Body of pancreas (tissue), 4 donors: ENCODE measurements around the gene SLC40A1. TPM values are rescaled to one million over a fixed set of nuclear protein-coding genes. Genes with fewer than 3 reads are reported as not detected.

ENCODE experiments used
- ATAC-seq: fragments of 150-250 bp; one replicate; pipeline ENCODE4 v1.9.1; 2016
- DNase-seq, 4 donors: peaks; one replicate each; pipeline ENCODE4 v3.0.0-alpha.2; 2019
- H3K27ac ChIP-seq, 4 donors: fragments of 200-600 bp; sonication (generic); 1 replicate in 3 of 4; 2 replicates in 1 of 4; pipeline versions ENCODE4 v1.5.1 to v1.6.1; 2016 to 2019; ENCODE audit warnings: mild to moderate bottlenecking in 1 of 4, mixed read lengths in 1 of 4, moderate library complexity in 1 of 4
- H3K27me3 ChIP-seq, 2 donors: fragments of 200-600 bp; sonication (generic); one replicate each; pipeline ENCODE4 v1.6.0; 2016; ENCODE audit warnings: mild to moderate bottlenecking in 1 of 2
- H3K36me3 ChIP-seq, 2 donors: fragments of 200-600 bp; sonication (generic); replicated peaks in 1 of 2; 2 replicates each; pipeline ENCODE4 v1.5.1; 2016; ENCODE audit warnings: low read depth in 2 of 2; ENCODE audit not compliant: insufficient read depth in 1 of 2
- H3K4me1 ChIP-seq: fragments of 200-600 bp; sonication (generic); one replicate; pipeline ENCODE4 v1.6.0; 2016
- H3K4me3 ChIP-seq, 2 donors: fragments of 200-600 bp; sonication (generic); 1 replicate in 1 of 2; 2 replicates in 1 of 2; pipeline ENCODE4 v1.5.1; 2016 to 2019
- H3K9me3 ChIP-seq, 3 donors: fragments of 200-600 bp; sonication (generic); 1 replicate in 2 of 3; 2 replicates in 1 of 3; pipeline ENCODE4 v1.5.1; 2016
- POLR2A ChIP-seq, 3 donors: fragments of 450-650 bp; IDR thresholded peaks; one replicate each; pipeline ENCODE4 v1.6.1; 2016; ENCODE audit warnings: antibody characterized with exemption in 3 of 3, mild to moderate bottlenecking in 2 of 3
- WGBS, 2 donors: methylation state at CpG; one replicate each; pipeline ENCODE4 v1.1.5; 2017; 5-methylcytosine and 5-hydroxymethylcytosine counted together
- intact Hi-C: fragments of 100-400 bp; cut with DNase I; formaldehyde crosslinking; loops from one replicate; pipeline ENCODE4 v1.15.1; 2023
- total RNA-seq, 2 donors: library from RNA; depleted of rRNA; stranded (reverse); fragments of >200 nt; gene quantifications; one replicate each; pipeline ENCODE4 v1.1.0, GENCODE V29; 2016
- TF ChIP-seq, protein P1 (sequence below), 7 experiments: fragments of 450-650 bp in 4 of 7; fragments of 200-600 bp in 3 of 7; sonication (generic) in 3 of 7; IDR thresholded peaks; one replicate each; pipeline ENCODE4 v1.5.1; 2016 to 2019; ENCODE audit warnings: antibody characterized with exemption in 7 of 7

SLC40A1 gene, protein sequence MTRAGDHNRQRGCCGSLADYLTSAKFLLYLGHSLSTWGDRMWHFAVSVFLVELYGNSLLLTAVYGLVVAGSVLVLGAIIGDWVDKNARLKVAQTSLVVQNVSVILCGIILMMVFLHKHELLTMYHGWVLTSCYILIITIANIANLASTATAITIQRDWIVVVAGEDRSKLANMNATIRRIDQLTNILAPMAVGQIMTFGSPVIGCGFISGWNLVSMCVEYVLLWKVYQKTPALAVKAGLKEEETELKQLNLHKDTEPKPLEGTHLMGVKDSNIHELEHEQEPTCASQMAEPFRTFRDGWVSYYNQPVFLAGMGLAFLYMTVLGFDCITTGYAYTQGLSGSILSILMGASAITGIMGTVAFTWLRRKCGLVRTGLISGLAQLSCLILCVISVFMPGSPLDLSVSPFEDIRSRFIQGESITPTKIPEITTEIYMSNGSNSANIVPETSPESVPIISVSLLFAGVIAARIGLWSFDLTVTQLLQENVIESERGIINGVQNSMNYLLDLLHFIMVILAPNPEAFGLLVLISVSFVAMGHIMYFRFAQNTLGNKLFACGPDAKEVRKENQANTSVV
- total RNA-seq, result 10 to 100 TPM; 30.3 to 61.2 TPM

DNA sequence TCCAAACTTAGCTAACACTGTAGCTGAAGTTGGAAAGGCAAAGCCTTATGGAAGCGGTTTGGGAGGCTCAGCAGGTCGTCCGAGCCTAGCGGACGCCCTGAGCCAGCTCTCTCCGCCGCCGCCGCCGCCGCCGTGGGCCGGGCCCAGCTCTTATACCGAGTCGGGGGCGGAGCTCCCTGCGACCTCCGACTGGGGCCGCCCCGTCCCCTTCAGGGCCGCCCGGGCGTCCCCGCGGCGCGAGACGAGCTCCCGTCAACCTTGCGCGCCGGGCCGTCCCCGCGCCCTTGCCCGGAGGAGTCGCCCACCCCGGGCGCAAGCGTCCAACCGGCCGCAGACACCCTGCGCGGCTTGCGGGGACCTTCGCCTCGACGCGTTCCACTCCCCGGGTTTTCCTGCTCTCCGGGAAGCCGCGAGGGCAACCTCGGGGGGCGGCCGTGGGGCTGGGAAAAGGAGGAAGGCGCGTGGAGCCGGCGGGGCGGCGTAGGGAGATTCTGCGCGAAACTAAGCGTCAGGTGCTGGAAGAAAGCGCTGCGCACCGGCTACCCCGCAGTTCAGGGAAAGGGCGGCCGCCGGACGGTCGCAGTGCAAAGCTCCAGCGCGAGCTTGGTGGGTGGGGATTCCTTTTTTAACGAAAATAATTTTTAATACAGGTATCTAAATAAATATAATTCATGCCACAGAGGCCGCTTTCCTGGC, at the start of gene SLC40A1:
TSS of gene SLC40A1 (minus strand) at position 129 of the 696 bp plus-strand sequence. CDS start 326 bp downstream, outside the sequence.
- Histone ChIP-seq H3K4me1 (peaks cover 47% of the 10 kb centered on the region), H3K9me3 (no peaks in the 10 kb centered on the region), H3K27ac (peak within 1 kb of the TSS; percentile 82 to 95 (median 89)), H3K36me3 (no peaks in the 10 kb centered on the region), H3K4me3 (peak within 1 kb of the TSS; percentile 31 to 94), H3K27me3 (no peaks in the 10 kb centered on the region)
- peak; percentile 88 to 92 (median 90) for DNase-seq
- TF ChIP-seq, protein P1, sequence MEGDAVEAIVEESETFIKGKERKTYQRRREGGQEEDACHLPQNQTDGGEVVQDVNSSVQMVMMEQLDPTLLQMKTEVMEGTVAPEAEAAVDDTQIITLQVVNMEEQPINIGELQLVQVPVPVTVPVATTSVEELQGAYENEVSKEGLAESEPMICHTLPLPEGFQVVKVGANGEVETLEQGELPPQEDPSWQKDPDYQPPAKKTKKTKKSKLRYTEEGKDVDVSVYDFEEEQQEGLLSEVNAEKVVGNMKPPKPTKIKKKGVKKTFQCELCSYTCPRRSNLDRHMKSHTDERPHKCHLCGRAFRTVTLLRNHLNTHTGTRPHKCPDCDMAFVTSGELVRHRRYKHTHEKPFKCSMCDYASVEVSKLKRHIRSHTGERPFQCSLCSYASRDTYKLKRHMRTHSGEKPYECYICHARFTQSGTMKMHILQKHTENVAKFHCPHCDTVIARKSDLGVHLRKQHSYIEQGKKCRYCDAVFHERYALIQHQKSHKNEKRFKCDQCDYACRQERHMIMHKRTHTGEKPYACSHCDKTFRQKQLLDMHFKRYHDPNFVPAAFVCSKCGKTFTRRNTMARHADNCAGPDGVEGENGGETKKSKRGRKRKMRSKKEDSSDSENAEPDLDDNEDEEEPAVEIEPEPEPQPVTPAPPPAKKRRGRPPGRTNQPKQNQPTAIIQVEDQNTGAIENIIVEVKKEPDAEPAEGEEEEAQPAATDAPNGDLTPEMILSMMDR (IDR thresholded peaks at IDR 0.05), result peak in 1 of 7 experiments; percentile 17
- peak; percentile 96 to 98 (median 97) for TF ChIP-seq POLR2A (IDR thresholded peaks at IDR 0.05)
- ATAC-seq, result peak; percentile 96
- intact Hi-C loops, result no loop called here
- 0% methylated on average over 15 to 78 of the region's 78 CpGs for WGBS, 2 donors

DNA sequence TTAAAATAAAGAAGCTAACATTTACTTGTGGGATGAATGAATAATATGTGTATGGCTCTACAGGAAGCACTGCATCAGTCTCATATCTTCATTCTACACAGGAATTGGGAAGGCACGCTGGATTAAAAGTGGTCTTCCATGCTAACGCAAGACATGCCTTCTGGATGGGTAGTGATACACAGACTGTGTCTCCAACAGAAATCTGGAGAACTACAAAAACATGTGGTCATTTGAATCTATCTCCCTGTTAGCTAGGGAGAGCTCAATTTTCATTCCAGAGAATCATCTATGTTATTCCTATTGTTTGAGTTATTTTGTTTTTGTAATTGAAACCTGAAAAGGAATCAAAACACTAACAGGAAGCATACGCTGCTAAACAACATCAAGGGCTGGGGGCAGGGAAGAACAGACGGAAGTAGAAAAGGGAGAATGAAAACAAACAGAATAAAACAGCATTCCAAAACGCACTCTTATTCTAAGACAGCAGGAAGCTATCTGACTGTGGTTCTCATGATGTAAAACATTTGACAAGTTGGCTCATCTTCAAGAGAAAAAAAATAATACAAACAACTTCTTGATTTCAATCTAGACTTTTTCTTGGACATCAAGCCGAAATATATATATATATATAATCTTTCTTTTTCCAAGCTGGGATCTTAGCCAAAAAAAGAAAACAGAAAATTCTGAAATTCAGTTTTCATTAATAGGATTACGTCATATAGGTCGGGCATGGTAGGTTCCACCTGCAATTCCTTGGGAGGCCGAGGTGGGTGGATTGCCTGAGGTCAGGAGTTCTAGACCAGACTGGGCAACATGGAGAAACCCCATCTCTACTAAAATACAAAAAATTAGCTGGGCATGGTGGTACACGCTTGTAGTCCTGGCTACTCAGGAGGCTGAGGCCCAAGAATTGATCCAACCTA, 49.2 kb upstream of the SLC40A1 start:
- 63 to 66% methylated on average over 10 of the region's 10 CpGs for WGBS, 2 donors
- DNase-seq (no peak), ATAC-seq (no peak)
- no peaks in the 10 kb centered on the region for H3K36me3 ChIP-seq
- H3K4me1 ChIP-seq, result no peaks in the 10 kb centered on the region
- no peak overlapping the region for H3K27ac ChIP-seq
- intact Hi-C loops, result loop anchor here (10.0 kb wide), 1 partner anchor 165 kb away; no protein-coding TSS in a partner anchor
- no peaks in the 10 kb centered on the region for H3K27me3 ChIP-seq
- H3K4me3 ChIP-seq, result no peak overlapping the region
- TF ChIP-seq, protein P1 (IDR thresholded peaks at IDR 0.05), result no peak
- TF ChIP-seq POLR2A (IDR thresholded peaks at IDR 0.05), result no peak
- H3K9me3 ChIP-seq, result no peaks in the 10 kb centered on the region

DNA sequence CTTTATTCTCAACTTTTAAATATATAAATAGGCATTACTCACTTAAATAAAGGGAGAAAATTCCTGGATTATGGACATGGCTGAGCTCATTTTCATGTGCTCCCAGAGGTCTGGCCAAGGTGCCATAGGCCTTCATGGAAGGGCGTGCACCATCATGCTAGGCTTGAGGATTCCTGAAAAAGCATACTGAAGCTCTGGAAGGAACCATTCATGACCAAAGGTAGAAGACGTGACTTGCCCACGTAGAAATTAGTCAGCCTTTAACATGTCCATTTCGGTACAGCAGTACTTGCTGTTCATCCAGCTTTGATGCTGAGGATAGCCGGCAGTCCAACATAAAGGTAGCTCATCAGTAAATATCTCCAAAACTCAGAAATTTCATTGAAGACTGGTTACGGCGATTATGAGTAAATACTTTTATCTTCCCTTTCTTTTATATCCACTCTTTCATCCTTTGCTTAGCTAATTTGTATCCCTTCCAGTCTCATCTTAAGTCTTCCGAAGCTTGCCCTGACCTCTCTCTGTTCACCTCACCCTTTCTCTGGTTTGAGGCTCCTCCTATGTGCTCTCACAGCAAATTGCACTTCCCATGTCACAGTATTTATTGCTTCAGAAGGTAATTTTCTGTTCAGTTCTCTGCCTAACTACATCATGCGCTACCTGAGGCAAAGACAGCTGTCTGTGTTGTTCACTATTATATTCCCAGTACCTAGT, 48.4 kb upstream of the SLC40A1 start:
- Histone ChIP-seq H3K27ac (no peak overlapping the region), H3K36me3 (no peaks in the 10 kb centered on the region), H3K9me3 (no peaks in the 10 kb centered on the region), H3K4me3 (no peak overlapping the region), H3K27me3 (no peaks in the 10 kb centered on the region), H3K4me1 (no peaks in the 10 kb centered on the region)
- TF ChIP-seq, protein P1 (IDR thresholded peaks at IDR 0.05), result no peak
- TF ChIP-seq POLR2A (IDR thresholded peaks at IDR 0.05), result no peak
- intact Hi-C loops, result no loop called here
- ATAC-seq, result no peak
- WGBS, 2 donors, result 77 to 85% methylated on average over 9 of the region's 9 CpGs
- no peak for DNase-seq

DNA sequence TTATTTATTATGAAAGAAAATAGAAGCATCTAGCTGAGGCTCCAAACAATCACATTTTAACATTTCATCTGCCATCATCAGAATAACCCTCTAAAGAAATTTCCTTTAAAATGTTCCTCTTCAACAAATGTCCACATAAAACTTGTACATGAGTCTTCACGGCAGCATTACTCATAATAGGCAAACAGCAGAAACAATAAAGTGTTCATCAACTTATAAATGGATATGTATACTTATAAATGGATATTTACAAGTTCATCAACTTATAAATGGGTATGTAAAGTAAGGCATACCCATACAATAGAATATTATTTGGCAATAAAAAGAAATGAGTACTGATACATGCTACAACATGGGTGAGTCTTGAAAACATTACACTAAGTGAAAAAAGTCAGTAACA, 47.2 kb upstream of the SLC40A1 start:
- Histone ChIP-seq H3K9me3 (no peaks in the 10 kb centered on the region), H3K27ac (no peak overlapping the region), H3K4me1 (no peaks in the 10 kb centered on the region), H3K4me3 (no peak overlapping the region), H3K36me3 (no peaks in the 10 kb centered on the region), H3K27me3 (no peaks in the 10 kb centered on the region)
- TF ChIP-seq, protein P1 (IDR thresholded peaks at IDR 0.05), result no peak
- TF ChIP-seq POLR2A (IDR thresholded peaks at IDR 0.05), result no peak
- DNase-seq, result no peak
- 86 to 92% methylated on average over 1 of the region's 1 CpG for whole genome bisulfite sequencing, 2 donors
- no peak for ATAC-seq
- intact Hi-C loops, result no loop called here
